Stimulated activated CD4-positive, alpha-beta T cell treated with anti-CD3 and anti-CD28 coated beads, Interleukin-1b, Interleukin-23, amount 100 ng/mL, for 24 hours (primary cell): ENCODE measurements around the gene RNU1-2.
"Not testable (repeated sequence)": the region's sequence is repeated elsewhere in the genome, so short reads cannot be mapped to it uniquely, and the experiment has no call there.

Experiments used
- DNase-seq, 4 experiments: peaks; one replicate each; pipeline ENCODE4 v3.0.0-alpha.2; 2020; ENCODE audit warnings: low read depth in 4 of 4, low spot score in 1 of 4

The RNU1-2 gene

DNA sequence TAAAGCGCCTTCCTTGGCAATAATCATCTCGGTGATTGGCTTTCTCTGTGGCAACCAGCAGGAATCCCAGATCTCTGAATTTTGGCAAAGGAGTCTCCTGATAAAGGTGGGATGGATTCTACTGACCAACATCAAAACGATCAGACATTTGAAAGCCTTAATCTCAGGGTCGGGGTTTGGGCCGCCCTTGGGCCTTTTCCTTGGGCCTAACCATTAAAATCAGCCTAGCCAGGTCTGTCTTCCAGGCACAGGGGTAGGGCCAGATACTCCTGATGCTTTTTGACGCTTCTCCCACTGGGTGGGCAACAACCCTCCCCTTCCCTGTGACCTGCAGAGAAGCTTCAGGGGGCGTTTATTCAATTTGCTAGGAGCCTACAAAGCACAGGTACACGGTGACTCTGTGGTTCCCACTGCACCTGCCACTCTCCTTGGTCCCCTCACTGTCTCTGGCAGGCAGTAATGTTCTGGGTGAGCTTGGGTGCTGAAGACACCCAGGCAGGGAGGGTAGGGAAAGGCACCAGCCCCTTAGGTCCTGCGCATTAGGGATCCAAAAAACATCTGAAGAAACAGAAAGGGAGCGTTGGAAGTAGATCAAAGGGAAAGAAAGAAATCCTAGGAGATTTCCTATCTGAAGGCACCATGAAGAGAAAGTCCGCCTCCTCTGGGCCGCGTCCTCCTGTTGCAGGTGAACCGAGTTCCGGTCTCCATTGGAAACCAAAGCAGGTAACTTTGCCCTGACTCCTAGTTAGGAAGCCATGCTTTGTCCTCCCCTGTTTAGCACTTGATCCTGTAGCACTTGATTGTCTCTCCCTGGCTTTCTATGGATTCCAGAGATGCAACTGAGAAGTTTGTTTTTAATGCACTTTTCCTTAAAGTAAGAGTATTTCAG is 12.3 kb downstream of the RNU1-2 start:
- DNase-seq = no peak

DNA sequence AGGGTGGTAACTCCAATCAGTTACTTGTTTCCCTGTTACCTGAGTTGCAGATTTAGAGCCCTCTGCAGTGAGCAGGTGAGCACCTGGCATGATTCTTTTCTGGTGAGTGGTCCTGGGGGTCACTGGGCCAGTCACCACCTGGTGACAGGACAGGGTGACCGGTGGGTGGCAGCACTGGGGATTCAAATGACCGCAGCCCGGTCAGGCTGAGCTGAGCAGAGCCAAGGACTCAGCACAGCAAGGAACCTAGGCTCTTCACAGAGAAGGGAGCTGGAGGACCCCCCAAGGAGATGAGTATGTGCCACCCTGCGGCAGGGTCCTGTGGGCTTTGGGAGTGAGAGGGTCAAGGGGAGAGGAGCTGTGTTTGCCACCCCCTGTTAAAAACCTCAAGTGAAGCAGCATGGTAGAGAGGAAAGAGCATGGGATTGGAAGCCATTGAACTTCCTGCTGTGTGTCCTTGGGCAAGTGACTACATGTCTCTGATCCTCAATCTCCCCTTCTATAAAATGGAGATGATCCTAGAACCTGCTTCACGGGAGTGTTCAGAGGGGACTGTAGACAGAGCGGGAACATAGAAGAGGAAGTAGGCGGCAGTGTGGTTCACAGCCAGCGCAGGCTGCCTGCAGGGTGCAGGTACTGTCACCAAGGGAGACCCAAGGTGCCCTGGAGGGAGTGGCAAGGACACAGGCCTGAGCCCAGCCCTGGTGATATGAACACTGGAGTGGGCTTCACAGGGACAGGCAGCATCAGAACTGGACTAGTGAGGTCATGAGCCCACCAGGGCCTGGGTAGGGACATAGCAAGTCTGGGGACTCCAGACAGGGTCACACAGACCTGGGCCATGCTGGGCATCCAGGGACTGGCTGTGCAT is 16.3 kb downstream of the RNU1-2 start:
- not testable (repeated sequence) for DNase-seq

DNA sequence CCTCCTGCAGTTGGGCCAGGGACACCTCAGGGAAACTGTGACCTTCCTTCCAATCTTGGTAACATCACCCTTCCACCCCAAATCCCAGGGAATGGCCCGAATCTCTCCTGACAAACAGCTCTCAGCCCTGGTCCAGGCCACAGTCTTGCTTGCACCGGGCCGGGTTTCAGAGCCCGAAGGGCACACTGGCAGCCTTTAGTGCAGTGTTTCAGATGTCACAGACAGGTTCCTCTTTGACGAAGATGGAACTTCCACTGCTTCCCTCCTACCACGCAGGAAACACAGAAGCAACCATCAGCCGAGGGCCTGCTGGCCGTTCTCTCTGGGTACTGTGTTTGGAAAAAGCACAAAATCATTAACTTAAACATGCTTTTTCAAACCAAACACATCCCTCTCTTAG is 17.0 kb downstream of the RNU1-2 start:
- not testable (repeated sequence) for DNase-seq

DNA sequence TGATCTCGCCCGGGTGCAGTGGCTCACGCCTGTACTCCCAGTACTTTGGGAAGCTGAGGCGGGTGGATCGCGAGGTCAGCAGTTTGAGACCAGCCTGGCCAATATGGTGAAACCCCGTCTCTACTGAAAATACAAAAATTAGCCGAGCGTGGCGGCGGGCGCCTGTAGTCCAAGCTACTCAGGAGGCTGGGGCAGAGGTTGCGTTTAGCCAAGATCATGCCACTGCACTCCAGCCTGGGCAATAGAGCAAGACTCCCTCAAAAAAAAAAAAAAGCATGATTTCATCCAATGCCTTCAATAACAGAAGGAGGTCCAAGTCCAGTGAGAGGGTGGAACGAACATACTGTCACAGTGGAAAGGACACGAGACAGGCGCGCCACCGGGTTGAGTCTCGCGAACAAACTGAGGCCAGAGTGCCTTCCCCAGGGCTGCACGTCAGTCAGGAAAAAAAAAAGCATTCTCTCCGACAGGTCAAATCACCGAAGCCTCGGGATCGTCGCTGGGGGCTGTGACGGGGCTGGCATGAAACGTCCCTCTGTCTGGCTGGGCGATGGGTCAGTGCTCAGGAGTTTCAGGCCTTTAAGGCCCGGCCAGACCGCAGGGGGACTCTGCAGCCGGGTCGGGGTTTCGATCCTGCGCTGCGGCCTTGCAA is 17.5 kb downstream of the RNU1-2 start:
- no peak for DNase-seq

DNA sequence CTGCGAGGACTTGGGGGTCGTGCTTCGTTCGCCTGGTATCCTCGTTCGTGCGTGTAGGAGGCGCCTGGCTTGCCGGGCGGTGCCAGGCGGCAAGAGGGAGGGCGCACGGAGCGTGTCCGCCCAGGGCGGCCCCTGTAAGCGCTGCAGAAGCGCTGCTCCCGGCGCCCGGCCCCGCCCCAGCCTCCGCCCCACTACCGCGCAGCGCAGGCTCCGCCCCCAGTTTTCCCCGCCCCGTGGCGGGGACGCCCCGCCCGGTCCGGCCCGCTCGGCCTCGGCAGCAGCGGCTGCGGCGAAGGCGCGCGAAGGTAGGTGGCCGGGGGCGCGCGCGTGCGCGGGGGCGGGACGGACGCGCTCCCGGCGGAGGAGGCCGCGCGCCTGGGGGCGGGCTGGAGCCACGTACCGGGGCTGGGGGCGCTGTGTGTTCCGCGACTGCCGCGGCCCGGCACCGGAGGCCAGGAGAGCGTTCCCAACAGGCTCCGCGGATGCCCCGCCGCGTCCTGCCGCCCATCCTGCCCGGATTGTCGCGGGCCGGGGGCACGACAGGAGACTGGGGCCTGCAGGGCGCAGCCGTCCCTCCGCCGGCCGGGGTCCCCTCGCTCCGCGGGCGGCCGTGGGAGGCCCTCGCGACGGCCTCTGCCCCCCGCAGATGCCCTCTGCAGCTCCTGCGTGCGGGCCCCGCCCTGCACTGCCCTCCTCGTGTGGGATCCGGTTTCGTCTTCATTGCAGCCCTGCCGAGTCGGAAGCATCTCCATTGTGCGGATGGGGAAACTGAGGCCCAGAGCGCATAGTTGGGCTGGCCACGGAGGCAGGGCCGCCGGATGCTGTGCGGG is 18.3 kb downstream of the RNU1-2 start:
- DNase-seq = peak; percentile 93 to 95 (median 94)

DNA sequence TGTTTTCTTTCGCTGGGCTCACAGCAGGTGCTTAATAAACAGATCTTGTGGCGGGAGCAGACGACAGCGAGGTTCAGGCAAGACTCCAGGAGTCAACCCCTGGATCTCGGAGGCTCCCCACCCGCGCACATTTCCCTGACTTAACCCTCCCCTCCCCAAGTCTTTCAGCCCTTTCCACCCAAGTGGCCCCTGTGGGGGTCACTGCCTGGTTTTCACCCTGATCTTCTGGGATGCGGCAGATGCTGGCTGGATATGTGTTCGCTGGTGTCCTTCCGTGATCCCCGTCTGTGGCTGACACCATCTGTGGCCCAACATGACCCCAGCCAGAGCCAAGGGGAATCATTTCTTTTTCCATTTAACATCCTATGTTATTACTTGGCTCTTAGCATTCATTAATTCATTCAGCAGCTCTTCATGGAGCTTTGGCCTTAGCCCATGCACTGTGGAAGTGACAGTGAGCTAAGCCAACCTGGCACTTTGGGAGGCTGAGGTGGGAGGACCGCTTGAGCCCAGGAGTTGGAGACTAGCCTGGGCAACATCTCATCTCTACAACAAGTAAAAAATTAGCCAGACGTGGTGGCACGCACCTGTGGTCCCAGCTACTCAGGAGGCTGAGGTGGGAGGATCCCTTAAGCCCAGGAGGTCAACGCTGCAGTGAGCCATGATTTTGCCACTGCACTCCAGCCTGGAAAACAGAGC is 19.3 kb downstream of the RNU1-2 start:
- not testable (repeated sequence) for DNase-seq

DNA sequence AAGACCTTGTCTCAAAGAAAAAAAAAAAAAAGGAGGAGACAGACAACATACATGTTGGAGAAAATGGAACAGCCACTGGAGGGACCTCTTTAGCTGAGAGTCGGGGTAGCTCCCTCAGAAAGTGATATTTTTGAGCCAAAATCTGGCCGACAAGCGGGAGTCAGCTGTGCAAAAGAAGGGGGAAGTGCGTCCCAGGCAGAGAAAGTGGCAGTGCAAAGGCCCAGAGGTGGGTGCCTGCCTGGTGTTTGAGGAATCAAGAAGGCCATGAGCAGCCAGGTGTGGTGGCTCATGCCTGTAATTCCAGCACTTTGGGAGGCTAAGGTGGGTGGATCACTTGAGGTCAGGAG is 19.8 kb downstream of the RNU1-2 start:
- DNase-seq = no peak

DNA sequence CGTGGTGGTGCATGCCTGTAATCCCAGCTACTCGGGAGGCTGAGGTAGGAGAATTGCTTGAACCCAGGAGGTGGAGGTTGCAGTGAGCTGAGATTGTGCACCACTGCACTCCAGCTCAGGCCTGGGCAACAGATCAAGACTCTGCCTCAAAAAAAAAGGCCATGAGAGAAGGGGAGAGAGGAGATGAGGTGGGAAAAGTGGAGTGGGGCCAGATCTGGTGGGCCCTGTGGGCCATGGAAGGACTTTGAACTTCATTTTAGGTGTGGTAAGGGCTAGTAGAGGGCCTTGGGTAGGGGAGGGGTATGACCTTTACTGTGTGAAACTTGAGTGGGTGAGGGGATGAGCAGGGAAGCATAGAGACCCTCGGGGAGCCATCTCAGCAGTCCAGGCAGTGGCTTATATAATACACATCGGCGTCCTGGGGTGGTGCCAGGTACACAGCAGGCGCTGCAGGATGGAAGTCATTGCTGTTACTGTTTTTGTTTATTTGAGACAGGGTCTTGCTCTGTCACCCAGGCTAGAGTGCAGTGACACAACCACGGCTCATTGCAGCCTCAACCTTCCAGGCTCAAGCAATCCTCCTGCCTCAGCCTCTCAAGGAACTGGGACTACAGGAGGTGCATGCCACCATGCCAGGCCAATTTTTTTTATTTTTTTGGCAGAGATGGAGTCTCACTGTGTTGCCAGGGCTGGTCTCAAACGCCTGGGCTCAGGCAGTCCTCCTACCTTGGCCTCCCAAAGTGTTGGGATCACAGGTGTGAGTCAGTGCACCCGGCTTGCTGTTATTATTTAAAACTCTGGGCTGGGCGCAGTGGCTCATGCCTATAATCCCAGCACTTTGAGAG is 20.5 kb downstream of the RNU1-2 start:
- DNase-seq = not testable (repeated sequence)

DNA sequence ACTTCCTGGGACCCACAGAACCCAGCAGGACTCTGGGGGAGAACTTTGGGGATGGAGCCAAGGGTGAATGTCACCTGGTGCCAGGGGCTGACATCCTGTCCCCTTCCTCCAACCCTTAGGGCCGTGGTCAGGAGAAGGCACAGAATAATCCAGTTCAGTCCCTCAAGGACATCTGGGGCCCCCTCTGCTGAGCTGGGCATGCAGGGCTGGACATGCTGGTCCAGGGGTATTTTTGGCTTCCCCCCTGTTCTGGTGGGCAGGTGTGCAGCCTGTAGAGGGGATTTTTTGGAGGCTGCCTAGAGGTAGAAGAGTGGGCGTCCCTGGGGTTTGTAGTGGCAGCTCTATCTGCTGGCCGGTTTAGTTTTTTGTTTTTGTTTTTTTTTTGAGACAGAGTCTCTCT is 22.6 kb downstream of the RNU1-2 start:
- no peak for DNase-seq

DNA sequence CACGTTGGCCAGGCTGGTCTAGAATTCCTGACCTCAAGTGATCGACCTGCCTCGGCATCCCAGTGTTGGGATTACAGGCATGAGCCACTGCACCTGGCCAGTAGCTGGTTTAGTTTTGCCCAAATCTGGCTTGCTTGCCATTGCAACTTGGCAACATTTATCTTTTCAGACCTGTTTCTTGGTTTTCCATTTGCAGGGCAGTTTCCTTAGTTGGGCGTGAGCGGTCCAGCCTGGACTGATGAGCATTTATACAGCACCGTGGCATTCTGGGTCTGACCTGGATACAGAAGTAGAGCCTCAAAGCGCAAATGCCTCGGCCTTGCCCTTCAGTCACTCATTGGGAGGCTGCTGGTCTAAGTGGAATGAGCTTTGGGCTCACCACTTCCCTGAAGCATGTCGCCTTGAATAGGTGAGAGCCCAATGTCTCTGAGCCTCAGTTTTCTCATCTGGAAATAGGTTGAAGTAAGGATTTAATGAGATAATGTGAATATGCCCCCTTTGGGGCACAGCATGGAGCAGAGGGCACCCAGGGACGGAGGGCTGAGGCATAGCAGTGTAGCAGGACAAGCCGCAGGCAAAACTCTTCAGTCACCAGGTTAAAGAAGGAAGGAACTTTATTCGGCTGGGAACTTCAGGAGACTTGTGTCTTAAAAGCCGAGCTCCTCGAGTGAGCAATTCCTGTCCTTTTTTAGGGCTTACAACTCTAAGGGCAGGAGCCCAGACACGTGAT is 23.3 kb downstream of the RNU1-2 start:
- not testable (repeated sequence) for DNase-seq

DNA sequence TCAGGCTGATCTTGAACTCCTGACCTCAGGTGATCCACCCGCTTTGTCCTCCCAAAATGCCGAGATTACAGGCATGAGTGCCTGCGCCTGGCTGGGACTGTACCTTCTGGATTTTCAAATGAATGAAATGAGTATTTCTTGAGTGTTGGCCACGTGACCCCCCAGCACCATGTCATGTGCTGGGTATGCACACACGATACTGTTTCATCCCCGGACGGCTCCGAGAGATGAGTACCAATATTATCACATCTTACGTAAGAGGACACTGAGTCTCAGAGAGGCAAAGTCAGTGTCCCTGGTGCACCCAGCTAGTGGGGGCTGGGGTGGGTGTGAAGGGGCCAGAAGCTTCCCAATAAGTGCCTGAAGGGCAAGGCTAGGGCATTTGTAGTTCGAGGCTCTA is 25.2 kb downstream of the RNU1-2 start:
- no peak for DNase-seq

DNA sequence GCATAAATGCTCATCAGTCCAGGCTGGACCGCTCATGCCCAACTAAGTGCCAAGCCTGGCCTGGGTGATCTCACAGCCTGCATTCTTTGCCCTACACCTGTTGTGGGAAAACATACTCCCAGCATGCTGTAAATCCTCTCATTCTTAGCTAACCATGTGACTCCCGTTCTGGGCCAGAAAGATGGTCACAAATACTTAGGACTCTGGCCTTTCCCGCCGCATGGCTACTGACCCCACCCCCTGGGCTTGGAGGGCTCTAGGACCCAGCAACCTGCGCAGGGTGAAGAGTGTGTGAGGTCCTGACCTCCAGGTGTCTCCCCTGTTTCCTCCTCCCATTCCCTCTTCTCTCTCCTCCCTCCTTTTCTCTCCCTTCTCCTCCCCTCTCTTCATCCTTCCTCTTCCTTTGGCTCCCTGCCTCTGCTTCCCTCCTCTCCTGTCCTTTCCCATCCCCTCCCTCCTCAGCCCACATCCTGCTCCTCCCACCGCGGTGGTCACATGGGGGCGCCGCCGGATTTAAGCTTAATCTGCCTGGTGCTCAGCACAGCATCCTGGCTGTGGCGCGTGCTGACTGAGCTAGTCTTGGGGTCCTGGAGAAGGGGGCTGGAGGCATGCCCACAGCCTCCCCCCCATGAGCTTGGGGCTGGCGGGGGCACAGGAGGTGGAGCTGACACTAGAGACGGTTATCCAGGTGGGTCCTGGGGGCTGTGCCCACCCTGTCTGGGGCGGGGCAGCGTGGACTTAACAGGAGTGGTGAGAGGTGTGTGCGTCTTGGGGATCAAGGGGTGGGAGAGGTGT is 25.8 kb downstream of the RNU1-2 start, which contains the start of gene CROCC:
CROCC (plus strand) TSS at position 541 of the 795 bp plus-strand sequence; CDS start at position 629, 88 bp downstream.
- peak in 1 of 4 experiments; percentile 28 for DNase-seq

DNA sequence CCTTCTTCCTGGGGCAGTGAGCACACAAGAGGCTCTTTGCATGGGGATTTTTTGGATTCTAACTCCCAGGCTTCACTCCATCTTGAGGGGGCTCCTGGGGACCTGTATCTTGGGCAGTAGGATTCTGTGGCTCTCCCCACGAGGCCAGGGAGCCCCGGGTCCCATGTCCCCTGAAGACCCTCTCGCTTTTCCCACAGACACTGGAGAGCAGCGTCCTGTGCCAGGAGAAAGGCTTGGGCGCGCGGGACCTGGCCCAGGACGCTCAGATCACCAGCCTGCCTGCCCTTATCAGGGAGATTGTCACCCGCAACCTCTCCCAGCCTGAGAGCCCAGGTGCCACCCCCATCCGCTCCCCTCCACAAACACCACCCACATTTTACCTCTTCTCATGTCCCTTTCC is 26.7 kb downstream of the RNU1-2 start:
- DNase-seq = no peak

DNA sequence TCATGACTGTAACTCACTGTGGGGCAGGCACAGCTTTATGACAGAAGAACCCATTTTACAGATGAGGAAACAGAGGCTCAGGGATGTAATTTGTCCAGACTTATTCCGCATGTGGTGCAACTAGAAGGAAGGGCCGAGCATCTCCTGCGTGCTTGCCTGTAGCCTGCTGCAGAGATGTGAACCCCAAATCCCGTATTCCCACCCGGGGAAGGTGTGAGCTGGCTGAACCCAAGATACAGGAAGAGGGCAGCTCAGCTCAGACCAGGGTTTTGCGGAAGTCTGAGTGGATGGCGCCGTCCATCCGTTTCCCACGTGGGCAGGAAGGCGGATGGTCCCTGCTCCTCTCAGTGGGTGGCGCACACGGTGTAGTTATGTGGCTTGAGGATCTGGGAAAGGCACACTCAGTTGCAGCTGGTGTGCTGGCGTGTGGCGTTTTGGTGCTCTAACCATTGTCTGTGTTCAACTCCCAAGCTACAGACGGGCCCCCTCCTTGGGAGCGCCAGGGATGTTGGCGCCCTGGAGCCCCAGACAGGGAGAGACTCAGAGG is 27.2 kb downstream of the RNU1-2 start:
- DNase-seq = no peak

DNA sequence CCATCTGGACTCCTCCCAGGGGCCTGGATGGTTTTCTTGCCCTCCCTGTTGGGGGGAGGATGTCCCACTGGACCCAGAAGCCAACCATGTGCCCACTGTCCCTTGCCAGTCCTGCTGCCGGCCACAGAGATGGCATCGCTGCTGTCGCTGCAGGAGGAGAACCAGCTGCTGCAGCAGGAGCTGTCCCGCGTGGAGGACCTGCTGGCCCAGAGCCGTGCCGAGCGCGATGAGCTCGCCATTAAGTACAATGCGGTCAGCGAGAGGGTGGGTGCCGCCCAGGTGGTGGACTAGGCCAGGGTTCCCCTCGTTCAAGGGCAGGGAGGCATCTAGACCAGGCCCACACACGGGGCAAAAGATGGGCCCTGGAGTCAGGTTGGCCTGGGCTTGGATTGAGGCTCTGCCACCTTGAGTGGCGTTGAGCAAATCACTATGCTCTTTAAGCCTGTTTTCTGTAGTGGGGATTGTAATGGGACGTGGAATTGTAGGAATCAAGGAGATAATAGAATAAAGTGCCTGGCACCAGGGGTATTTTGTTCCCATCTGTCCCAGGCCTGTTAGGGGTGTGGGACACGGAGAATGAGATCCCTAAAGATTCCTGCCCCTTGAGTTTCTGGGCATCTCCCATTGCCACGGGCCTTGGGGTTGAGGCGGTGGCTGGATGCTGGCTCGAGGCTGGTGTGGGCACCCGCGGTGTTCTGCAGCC is 28.6 kb downstream of the RNU1-2 start:
- no peak for DNase-seq

DNA sequence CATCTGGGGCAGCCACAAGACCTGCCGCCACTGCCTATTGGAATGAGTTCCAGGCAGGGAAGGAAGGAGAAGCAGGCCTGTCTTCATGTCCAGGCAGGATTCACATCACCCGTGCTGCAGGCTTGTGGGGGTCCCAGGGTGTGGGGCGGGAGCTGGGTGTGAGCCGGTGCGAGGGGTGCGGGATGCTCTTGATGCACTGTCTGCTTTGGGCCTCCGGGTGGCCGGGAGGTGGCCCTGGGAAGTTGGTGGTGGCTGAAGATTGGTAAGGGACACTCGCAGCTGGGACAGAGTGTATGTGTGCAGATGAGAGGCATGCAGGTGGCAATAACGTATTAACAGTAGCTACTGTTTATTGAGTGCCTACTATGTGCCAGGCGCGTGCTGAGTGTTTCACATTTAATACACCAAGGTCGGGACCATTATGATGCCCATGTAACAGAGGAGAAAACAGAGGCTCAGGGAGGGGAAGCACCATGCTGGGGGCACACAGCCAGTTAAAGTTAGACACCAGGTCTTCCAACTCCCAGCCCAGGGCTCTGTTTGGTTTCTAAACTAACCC is 29.2 kb downstream of the RNU1-2 start:
- DNase-seq = no peak
